ENCODE measurements around the gene SEMA5B.

GRCh38 chr3:123060054-123060453 is 32.5 kb upstream of the SEMA5B start:
- TF ChIP-seq, protein P1, sequence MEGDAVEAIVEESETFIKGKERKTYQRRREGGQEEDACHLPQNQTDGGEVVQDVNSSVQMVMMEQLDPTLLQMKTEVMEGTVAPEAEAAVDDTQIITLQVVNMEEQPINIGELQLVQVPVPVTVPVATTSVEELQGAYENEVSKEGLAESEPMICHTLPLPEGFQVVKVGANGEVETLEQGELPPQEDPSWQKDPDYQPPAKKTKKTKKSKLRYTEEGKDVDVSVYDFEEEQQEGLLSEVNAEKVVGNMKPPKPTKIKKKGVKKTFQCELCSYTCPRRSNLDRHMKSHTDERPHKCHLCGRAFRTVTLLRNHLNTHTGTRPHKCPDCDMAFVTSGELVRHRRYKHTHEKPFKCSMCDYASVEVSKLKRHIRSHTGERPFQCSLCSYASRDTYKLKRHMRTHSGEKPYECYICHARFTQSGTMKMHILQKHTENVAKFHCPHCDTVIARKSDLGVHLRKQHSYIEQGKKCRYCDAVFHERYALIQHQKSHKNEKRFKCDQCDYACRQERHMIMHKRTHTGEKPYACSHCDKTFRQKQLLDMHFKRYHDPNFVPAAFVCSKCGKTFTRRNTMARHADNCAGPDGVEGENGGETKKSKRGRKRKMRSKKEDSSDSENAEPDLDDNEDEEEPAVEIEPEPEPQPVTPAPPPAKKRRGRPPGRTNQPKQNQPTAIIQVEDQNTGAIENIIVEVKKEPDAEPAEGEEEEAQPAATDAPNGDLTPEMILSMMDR (IDR thresholded peaks at IDR 0.05): no peak
- no peak for TF ChIP-seq POLR2A (IDR thresholded peaks at IDR 0.05)
